ENCODE results near the gene PDRG1.

DNA sequence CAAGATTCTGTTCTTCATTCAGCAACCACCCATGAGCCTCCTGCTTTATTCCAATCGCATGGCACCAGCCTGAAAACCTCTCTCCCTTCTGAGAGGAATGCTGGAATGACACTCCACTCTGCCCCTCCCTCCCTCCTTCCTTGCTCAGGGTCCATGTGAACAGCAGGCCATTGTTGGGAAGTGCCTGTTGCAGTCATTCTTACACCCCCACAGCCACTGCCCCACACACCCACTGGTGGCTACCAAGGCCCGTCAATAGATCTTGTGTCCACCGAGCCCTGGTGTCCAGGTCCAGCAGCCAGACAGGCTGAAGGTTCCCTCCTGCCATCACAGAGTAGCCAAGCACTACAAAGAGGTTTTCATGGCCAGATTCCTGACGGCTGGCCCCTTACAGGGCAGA, 6.5 kb downstream of the PDRG1 start:
- TF ChIP-seq, protein P1, sequence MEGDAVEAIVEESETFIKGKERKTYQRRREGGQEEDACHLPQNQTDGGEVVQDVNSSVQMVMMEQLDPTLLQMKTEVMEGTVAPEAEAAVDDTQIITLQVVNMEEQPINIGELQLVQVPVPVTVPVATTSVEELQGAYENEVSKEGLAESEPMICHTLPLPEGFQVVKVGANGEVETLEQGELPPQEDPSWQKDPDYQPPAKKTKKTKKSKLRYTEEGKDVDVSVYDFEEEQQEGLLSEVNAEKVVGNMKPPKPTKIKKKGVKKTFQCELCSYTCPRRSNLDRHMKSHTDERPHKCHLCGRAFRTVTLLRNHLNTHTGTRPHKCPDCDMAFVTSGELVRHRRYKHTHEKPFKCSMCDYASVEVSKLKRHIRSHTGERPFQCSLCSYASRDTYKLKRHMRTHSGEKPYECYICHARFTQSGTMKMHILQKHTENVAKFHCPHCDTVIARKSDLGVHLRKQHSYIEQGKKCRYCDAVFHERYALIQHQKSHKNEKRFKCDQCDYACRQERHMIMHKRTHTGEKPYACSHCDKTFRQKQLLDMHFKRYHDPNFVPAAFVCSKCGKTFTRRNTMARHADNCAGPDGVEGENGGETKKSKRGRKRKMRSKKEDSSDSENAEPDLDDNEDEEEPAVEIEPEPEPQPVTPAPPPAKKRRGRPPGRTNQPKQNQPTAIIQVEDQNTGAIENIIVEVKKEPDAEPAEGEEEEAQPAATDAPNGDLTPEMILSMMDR (IDR thresholded peaks at IDR 0.05; ENCODE audit: low read depth, low read length): no peak
- TF ChIP-seq EZH2phosphoT487 (IDR thresholded peaks at IDR 0.05; ENCODE audit: low read depth): no peak

Data from OCI-LY3 (cell line).